SK-N-SH treated with all-trans-retinoic acid at 6 μM for 48 hours (cell line): ENCODE results near the gene GMNN.

ENCODE experiments used
- ISL1 ChIP-seq: fragments of 250-450 bp; sonication (Bioruptor Pico); IDR thresholded peaks from 2 replicates; pipeline ENCODE4 v2.1.2; 2022; ENCODE audit warnings: mild to moderate bottlenecking, moderate library complexity
- RARB ChIP-seq: fragments of 250-450 bp; sonication (Bioruptor Pico); IDR thresholded peaks from 2 replicates; pipeline ENCODE4 v1.8.0; 2021; ENCODE audit warnings: mild to moderate bottlenecking, moderate library complexity

GRCh38 chr6:24743944-24744335, 30.8 kb upstream of the GMNN start:
- TF ChIP-seq RARB (CRISPR knock-in tag) (no peak), ISL1 (CRISPR knock-in tag) (no peak)
